ENCODE measurements around the gene NPFFR1.
"Not testable (repeated sequence)": the region's sequence is repeated elsewhere in the genome, so short reads cannot be mapped to it uniquely, and the experiment has no call there.

NPFFR1 gene

DNA sequence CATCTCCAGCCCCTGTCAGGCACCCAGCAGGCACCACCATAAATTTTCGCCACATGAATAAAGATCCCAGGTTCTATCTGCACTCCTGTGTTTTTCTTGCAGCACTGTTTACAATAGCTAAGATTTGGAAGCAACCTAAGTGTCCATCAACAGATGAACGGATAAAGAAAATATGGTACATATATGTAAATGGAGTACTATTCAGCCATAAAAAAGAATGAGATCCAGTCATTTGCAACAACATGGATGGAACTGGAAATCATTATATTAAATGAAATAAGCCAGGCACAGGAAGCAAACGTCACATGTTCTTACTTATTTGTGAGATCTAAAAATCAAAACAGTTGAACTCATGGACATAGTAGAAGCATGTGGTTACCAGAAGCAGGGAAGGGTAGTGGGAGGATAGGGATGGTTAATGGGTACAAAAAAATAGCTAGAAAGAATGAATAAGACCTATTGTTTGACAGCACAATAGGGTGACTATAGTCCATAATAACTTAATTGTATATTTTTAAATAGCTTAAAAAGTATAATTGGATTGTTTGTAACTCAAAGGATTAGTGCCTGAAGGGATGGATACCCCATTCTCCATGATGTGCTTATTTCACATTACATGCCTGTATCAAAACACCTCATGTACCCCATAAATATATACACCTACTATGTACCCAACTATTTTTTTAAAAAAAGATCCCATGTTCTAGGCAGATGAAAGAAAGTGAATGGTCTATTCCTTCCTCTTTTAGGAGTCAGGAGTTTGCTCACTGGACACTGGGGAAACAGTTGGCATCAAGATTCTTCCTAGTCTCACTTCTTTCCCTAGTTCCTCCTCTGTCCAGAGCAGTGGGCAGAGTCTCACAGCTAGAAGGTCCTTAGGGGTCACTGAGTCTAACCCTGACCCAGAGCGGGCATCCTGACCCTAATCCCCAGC is 1.0 kb upstream of the NPFFR1 start:
- DNase-seq = no peak

GRCh38 chr10:70283071-70283444 is 746 bp downstream of the NPFFR1 start:
- DNase-seq = no peak

DNA sequence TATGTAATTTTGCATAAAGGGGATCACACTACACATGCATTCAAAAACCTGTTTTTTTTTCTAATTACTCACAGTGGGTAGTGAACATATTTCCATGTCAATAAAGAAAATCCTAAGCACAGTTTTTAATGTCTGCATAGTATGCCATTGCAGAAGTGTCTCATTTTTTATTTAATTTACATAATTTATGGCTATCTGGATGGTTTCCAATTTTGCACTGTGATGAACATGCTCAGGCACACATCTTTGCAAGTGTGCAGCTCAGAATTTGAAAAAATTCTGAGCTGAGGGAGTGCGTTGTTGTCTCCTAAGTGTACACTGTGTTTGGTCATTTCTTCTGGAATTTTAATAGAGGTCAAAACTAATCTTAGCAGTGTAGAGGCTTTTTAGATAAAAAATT is 2.2 kb downstream of the NPFFR1 start:
- no peak for DNase-seq

DNA sequence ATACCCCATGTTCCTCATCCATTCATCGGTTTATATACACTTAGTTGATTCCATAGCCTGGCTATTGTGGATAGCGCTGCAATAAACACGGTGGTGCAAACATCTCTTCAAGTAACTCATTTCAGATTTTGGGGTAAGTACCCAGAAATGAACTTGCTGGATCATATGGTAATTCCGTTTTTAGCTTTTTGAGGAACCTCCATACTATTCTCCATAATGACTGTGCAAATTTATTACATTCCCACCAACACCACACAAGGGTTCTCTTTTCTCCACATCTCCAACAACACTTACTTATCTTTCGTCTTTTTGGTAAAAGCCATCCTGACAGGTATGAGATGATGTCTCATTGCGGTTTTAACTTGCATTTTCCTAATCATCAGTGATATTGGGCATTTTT is 3.7 kb downstream of the NPFFR1 start:
- DNase-seq = no peak

- peak; percentile 15 for DNase-seq
These were observed 6.3 kb downstream of the NPFFR1 start for GRCh38 chr10:70277396-70278030.

- peak; percentile 82 for DNase-seq
These were observed 9.2 kb downstream of the NPFFR1 start for GRCh38 chr10:70274643-70275042.

DNA sequence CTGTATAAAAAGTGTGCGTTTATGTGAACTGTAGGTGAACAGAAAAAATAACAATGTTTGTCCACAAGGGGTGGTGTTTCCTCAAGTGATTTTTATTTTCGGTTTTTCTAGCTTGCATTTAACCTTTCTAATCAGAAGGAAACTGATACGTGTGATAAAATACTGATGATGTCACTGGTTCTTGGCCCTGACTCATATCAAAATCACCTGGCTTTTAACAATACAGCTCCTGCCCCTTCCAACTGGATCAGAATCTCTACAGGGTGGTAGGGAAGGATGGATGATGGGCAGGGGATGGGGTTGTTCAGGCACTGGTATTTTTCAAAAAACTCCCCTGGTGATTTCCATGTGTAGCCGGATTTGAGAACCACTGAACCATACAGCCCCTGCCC is 10.9 kb downstream of the NPFFR1 start:
- peak; percentile 31 for DNase-seq

DNA sequence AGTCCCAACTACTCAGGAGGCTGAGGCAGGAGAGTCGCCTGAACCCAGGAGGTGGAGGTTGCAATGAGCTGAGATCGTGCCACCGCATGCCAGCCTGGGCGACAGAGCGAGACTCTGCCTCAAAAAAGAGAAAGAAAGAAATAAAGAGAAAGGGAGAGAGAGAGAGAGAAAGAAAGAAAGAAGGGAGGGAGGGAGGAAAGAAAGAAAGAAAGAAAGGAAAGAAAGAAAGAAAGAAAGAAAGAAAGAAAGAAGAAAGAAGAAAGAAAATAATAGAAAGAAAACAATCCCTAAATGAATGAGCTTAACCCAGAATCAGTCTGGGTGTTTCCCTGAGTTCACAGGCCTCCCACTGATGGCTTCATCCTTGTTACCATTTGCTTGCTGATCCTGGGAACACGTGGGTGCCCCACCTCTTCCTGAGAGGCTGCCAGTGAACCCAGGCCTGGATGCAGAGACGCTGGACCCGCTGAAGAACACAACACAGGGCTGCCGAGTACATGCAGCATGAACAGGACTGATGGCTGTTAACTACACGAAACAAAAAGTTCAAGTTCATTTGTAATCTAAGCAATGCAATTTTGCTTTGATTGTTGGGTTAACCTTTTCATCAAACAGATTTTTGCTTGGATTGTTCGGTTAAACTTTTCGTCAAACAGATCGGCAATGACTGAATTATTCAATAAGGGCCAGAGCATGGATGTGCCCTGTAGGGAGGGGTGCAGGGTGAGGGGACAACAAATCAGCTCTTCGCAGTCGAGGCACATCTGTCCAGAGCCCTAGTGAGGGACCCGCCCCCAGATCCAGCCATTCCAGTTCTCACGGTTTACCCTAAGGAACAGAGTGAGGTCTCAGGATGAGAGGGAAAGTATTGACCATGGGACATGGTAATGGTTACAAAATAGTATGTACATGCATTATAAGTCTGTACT is 11.5 kb downstream of the NPFFR1 start:
- DNase-seq = no peak

- no peak for DNase-seq
These were observed 12.9 kb downstream of the NPFFR1 start for GRCh38 chr10:70270952-70271351.

DNA sequence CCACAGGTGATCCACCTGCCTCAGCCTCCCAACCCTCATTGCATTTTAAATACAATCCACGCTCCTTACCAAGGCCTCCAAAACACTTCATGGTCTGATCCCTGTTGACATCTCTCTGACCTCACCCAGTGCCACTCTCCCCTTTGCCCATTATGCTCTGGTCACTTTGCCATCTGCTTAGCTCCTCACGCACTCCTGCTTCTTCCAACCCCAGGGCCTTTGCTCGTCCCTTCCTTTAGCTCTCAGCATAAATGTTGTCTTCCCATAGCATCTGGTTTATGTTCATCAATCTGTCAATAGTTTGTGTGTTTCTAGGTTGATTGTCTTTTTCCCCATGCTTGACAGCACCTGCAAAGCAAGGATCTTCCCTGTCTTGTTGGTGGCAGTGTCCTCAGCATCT is 14.1 kb downstream of the NPFFR1 start:
- no peak for DNase-seq

DNA sequence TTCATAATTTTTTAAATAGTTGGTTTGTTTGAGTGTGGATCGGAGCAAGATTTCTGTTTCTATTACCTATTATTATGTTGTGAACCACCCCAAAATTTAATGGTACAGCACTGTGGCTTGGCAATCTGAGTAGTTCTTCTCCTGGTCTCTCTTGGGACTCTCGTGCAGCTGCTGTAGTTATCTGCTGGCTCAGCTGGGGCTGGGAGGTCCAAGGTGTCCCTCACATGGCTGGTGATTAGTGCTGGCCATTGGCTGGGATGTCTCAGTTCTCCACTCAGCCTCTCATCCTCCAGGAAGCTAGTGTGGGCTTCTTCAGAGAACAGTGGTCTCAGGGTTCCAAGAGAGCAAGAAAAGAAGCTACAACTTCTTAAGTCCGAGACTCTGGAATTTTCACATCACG is 15.4 kb downstream of the NPFFR1 start:
- no peak for DNase-seq

GRCh38 chr10:70267161-70267933 is 16.5 kb downstream of the NPFFR1 start:
- DNase-seq = peak; percentile 74

DNA sequence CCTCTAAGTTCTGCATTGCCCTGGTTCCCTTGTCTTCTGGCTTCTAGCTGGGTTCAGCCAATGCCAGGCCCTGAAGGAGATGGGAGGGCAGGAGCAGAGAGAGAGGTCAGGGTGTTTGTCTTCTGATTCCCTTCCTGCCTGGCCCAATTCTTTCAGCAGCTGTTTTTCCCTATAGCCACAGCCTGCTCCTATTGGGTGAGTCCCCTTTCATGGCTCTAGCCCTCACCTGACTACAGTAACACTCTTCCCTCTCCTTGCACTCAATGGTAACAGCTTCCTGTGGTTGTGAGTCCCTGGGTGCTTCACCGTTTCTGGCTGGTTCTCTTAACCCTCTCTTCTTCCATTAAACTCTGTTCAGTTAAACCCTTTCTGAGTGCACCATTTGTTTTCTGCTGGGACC is 17.1 kb downstream of the NPFFR1 start:
- no peak for DNase-seq

DNA sequence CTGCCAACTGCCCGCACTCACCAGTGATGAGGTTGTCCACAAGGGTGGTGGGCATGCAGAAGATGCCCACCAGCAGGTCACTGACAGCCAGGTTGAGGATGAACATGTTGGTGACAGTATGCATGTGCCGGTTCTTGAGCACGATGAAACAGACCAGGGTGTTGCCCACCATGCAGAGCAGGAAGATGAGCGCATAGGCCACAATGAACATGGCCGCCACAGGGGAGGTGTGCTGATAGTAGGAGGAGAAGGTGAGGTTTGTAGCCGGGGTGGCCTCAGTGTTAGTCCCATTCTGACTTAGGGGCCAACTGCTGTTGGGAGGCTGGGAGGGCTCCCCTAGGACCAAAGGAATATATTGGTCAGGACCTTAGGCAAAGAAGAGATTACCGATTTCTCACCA is 17.7 kb downstream of the NPFFR1 start:
- no peak for DNase-seq

DNA sequence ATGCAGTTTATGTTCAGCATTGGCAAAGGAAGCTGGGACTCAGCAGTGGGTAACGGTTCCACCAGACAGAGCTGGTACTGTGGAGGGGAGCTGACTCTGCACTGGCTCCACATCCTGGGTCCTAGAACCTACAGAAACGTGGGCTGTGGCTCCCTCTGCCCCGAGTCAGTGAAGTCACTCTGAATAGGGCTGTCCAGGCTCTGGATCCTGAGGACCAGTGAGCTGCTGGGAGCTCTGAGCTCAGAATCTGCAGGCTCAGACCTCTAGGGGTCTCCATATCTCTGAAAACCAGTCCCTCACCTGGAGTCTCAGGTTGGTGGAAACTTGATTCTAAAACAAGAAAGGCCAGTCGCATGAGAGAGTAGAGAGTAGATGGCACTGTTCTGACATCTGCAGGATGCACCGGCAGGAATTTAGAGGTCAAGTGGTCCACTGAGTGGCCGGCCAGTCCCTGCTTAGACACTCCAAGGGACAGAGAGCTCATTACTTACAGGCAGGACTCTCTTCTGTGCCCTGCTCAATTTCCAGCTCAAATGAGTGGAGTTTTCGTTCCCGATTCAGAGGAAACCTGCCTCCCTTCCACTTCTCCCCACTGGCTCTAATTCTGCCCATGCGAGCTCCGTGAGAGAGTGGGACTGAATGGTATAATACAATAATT is 18.6 kb downstream of the NPFFR1 start:
- no peak for DNase-seq

DNA sequence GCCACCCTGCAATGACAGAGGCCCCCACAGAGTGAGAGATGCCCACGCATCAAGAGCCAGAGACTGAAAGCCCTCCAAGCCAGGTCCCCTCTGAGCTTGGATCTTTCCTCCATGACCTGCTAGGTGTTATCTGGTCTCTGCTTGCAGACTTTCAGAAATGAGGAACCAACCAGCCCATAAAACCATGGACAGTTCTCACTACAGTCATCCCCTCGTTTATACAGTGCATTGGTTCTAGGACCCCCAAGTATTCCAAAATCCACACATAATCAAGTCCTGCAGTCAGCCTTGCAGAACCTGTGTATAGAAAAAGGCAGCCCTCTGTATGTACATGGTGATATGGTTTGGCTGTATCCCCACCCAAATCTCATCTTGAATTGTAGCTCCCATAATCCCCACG is 23.1 kb downstream of the NPFFR1 start:
- DNase-seq = no peak

DNA sequence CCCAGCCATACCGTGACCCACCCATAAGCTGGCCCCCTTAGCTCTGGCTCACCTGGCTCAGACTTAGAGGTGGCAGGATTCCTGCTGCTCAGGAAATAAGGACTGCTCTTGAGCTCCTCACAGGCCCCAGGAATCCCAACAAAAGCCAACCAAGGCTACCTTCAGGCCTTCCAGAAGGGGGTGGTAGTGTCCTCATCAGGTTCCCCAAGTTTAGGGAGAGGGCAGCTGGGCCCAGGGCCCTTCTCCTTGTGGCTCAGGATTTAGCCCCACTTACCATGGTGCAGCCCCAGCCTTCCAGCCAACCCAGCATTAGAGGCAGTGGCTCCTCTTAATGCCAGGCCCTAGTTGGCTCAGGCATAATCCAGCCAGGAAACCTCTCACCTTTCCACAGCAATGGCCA is 23.5 kb downstream of the NPFFR1 start:
- no peak for DNase-seq

DNA sequence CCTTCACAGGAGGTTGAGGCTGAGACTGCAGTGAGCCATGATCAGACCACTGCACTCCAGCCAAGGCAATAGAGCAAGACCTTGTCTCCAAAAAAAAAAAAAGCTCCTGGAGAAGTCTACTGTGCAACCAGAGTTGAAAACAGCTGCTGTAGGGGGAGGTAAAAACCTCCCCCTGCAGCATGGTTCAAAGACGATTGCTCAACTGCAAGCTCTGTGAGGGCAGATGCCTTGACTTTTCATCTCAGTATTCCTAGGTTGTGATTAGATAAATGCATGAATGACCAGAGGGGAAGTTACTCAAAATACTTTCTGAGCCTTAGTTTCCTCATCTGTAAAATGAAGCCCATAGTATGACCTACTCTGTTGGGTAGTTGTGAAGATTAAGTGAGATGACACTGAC is 25.6 kb downstream of the NPFFR1 start:
- no peak for DNase-seq

GRCh38 chr10:70257816-70258215 is 26.0 kb downstream of the NPFFR1 start:
- not testable (repeated sequence) for DNase-seq

GRCh38 chr10:70256463-70256862 is 27.3 kb downstream of the NPFFR1 start:
- DNase-seq = no peak

- peak; percentile 5 for DNase-seq
These were observed 28.2 kb downstream of the NPFFR1 start for GRCh38 chr10:70255329-70256299.
